ENCODE measurements around the gene NEK6. TPM values are rescaled to one million over a fixed set of nuclear protein-coding genes. Genes with fewer than 3 reads are reported as not detected.
A peak's percentile ranks its signal among the peaks of the same experiment; 100 is the strongest.

NEK6 gene
- total and polyA plus RNA-seq, 9 of the 15 experiments (the other 6 are each of a cell fraction or from before 2014, with no cell fraction given): 3.1 to 19.0 (median 8.4) TPM

DNA sequence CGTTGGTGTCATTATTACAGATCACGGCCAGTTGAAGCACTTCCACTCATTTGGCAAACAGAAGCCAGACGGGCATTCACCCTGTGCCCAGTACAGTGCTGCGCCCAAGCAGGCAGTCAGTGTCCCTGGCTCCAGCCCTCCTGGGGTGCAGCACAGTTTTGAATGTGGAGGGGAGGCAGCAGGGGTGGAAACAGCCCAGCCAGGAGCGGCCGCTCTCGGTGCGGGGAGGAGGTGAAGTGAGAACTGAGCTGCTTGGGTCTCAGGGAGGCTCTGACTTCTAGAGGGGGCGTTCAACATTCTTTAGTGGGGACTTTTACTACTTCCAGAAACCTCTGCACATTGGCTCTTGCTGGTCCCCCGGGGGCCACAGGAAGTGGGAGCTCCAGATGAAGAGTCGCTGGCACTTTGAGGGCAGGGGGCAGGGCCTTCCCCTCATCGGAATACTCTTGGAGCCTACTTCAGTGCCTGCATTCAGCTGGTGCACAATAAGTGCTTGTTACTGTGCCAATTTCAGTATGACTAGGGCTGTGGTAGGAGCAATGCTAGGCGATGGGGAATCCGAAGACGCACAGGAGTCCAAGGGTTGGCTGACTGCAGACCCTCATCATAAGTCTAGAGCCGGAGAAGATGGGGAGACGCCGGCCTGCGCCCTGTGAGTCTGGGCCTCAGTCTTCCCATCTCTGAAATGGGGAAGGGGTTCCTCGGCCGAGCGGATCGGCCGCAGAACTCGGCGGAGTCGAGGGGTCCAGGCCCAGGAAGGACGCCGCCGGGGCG lies 492 bp upstream of the NEK6 start (continued):
- TF ChIP-seq, protein P1, sequence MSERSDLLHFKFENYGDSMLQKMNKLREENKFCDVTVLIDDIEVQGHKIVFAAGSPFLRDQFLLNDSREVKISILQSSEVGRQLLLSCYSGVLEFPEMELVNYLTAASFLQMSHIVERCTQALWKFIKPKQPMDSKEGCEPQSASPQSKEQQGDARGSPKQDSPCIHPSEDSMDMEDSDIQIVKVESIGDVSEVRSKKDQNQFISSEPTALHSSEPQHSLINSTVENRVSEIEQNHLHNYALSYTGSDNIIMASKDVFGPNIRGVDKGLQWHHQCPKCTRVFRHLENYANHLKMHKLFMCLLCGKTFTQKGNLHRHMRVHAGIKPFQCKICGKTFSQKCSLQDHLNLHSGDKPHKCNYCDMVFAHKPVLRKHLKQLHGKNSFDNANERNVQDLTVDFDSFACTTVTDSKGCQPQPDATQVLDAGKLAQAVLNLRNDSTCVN (CRISPR knock-in tag; IDR thresholded peaks at IDR 0.05): no peak
- TF ChIP-seq NR1H2 (CRISPR knock-in tag; IDR thresholded peaks at IDR 0.05): no peak
- TF ChIP-seq ARID4B (CRISPR knock-in tag; IDR thresholded peaks at IDR 0.05): no peak
- TF ChIP-seq ZNF695 (CRISPR knock-in tag; IDR thresholded peaks at IDR 0.05): no peak
- no peak for TF ChIP-seq ZNF655 (CRISPR knock-in tag; IDR thresholded peaks at IDR 0.05)
- no peak for TF ChIP-seq CHCHD3 (CRISPR knock-in tag; IDR thresholded peaks at IDR 0.05)
- TF ChIP-seq ZNF584 (CRISPR knock-in tag; IDR thresholded peaks at IDR 0.05; ENCODE audit: low read depth): no peak
- TF ChIP-seq MAFK (IDR thresholded peaks at IDR 0.05; ENCODE audit: low read length): no peak
- no peak for TF ChIP-seq TFE3 (CRISPR knock-in tag; IDR thresholded peaks at IDR 0.05)
- no peak for TF ChIP-seq FOXA3 (CRISPR knock-in tag; conservative IDR thresholded peaks at IDR 0.05 in 1 of 2, IDR thresholded peaks at IDR 0.05 in 1 of 2)
- TF ChIP-seq RCOR1 (IDR thresholded peaks at IDR 0.05; ENCODE audit: borderline replicate concordance in 1 of 2, low read depth in 2 of 2, low read length in 2 of 2): peak in 1 of 2 experiments; percentile 33; a peak in 1 of 4 replicates
- TF ChIP-seq GMEB1 (CRISPR knock-in tag; IDR thresholded peaks at IDR 0.05): no peak

Data from K562 (cell line).